Ishikawa (cell line): ENCODE data around the gene MGMT.

Experiments
- CEBPB ChIP-seq: IDR thresholded peaks from 2 replicates; pipeline ENCODE4 v1.6.1; 2012
- EGR1 ChIP-seq: IDR thresholded peaks from 2 replicates; pipeline ENCODE4 v1.6.1; 2012
- EP300 ChIP-seq: IDR thresholded peaks from 2 replicates; pipeline ENCODE4 v1.6.1; 2012; ENCODE audit warnings: borderline replicate concordance
- RAD21 ChIP-seq: IDR thresholded peaks from 2 replicates; pipeline ENCODE4 v1.6.1; 2012; ENCODE audit warnings: low read depth
- YY1 ChIP-seq: IDR thresholded peaks from 2 replicates; pipeline ENCODE4 v1.6.1; 2012; ENCODE audit warnings: low read depth
- ZBTB7A ChIP-seq: IDR thresholded peaks from 2 replicates; pipeline ENCODE4 v1.6.1; 2012; ENCODE audit warnings: low read depth
- TF ChIP-seq, protein P1 (sequence below): IDR thresholded peaks from 2 replicates; pipeline ENCODE4 v1.6.1; 2012; ENCODE audit warnings: low read depth, mild to moderate bottlenecking

GRCh38 chr10:129448539-129448938 lies 18.5 kb upstream of the MGMT start:
- TF ChIP-seq CEBPB, result no peak
- no peak for TF ChIP-seq RAD21
- no peak for TF ChIP-seq YY1
- no peak for TF ChIP-seq EP300
- TF ChIP-seq, protein P1, sequence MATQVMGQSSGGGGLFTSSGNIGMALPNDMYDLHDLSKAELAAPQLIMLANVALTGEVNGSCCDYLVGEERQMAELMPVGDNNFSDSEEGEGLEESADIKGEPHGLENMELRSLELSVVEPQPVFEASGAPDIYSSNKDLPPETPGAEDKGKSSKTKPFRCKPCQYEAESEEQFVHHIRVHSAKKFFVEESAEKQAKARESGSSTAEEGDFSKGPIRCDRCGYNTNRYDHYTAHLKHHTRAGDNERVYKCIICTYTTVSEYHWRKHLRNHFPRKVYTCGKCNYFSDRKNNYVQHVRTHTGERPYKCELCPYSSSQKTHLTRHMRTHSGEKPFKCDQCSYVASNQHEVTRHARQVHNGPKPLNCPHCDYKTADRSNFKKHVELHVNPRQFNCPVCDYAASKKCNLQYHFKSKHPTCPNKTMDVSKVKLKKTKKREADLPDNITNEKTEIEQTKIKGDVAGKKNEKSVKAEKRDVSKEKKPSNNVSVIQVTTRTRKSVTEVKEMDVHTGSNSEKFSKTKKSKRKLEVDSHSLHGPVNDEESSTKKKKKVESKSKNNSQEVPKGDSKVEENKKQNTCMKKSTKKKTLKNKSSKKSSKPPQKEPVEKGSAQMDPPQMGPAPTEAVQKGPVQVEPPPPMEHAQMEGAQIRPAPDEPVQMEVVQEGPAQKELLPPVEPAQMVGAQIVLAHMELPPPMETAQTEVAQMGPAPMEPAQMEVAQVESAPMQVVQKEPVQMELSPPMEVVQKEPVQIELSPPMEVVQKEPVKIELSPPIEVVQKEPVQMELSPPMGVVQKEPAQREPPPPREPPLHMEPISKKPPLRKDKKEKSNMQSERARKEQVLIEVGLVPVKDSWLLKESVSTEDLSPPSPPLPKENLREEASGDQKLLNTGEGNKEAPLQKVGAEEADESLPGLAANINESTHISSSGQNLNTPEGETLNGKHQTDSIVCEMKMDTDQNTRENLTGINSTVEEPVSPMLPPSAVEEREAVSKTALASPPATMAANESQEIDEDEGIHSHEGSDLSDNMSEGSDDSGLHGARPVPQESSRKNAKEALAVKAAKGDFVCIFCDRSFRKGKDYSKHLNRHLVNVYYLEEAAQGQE, result no peak
- TF ChIP-seq EGR1, result no peak
- no peak for TF ChIP-seq ZBTB7A
